Tibial nerve (tissue), 4 donors: ENCODE results near the gene C8G.

Source experiments
- EP300 ChIP-seq, 2 donors: sonication (generic); formaldehyde crosslinking; IDR thresholded peaks; one replicate each; pipeline ENCODE4 v1.6.1; 2017; ENCODE audit warnings: antibody characterized with exemption in 2 of 2, mild to moderate bottlenecking in 1 of 2
- POLR2A ChIP-seq, 2 donors: fragments of 450-650 bp; IDR thresholded peaks; one replicate each; pipeline ENCODE4 v1.6.1; 2017; ENCODE audit warnings: antibody characterized with exemption in 2 of 2, mild to moderate bottlenecking in 2 of 2, moderate library complexity in 2 of 2
- TF ChIP-seq, protein P1 (sequence below), 5 experiments: fragments of 200-600 bp in 3 of 5; fragments of 450-650 bp in 2 of 5; sonication (generic) in 3 of 5; IDR thresholded peaks; one replicate each; pipeline ENCODE4 v1.5.1; 2016 to 2019; ENCODE audit warnings: antibody characterized with exemption in 5 of 5, mild to moderate bottlenecking in 3 of 5, moderate library complexity in 2 of 5

DNA sequence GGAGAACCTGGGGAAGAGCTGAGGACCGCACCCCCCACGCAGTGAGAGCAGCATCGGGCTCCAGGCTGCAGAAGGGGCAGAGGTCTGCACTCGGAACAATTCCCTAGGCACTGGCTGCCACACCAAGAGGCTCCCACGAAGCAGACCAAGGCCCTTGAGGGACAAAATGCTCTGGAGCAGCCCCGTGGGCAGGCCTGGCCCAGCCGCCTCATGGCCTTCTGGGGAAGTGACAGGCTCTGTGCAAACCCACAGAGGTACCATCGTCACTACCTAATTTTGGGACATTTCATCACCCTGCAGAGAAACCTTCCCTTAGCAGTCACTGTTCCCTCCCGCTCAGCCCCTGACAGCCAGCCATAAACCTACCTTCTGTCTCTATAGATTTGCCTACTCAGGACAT, 16.5 kb upstream of the C8G start:
- TF ChIP-seq, protein P1, sequence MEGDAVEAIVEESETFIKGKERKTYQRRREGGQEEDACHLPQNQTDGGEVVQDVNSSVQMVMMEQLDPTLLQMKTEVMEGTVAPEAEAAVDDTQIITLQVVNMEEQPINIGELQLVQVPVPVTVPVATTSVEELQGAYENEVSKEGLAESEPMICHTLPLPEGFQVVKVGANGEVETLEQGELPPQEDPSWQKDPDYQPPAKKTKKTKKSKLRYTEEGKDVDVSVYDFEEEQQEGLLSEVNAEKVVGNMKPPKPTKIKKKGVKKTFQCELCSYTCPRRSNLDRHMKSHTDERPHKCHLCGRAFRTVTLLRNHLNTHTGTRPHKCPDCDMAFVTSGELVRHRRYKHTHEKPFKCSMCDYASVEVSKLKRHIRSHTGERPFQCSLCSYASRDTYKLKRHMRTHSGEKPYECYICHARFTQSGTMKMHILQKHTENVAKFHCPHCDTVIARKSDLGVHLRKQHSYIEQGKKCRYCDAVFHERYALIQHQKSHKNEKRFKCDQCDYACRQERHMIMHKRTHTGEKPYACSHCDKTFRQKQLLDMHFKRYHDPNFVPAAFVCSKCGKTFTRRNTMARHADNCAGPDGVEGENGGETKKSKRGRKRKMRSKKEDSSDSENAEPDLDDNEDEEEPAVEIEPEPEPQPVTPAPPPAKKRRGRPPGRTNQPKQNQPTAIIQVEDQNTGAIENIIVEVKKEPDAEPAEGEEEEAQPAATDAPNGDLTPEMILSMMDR (IDR thresholded peaks at IDR 0.05) = no peak
- TF ChIP-seq POLR2A (IDR thresholded peaks at IDR 0.05) (no peak), EP300 (IDR thresholded peaks at IDR 0.05) (no peak)
